Smooth muscle cell (in vitro differentiated cells): Measurements from ENCODE around the gene FAM120A. TPM values are rescaled to one million over a fixed set of nuclear protein-coding genes. Genes with fewer than 3 reads are reported as not detected.

Experiments
- DNase-seq: peaks from one replicate; lab custom pipeline; 2025; ENCODE audit not compliant: unreplicated experiment; lab: John Stamatoyannopoulos, UW
- H2AFZ ChIP-seq: fragments of 200-600 bp; sonication (generic); 2 replicates; pipeline ENCODE4 v1.6.0; 2016; ENCODE audit warnings: antibody characterized with exemption, low read depth, mild to moderate bottlenecking
- H3F3A ChIP-seq: fragments of 200-600 bp; sonication (generic); 2 replicates; pipeline ENCODE4 v1.6.0; 2017; ENCODE audit warnings: antibody characterized with exemption, low read depth
- H3K27ac ChIP-seq: fragments of 200-600 bp; sonication (generic); 2 replicates; pipeline ENCODE4 v1.5.1; 2016; ENCODE audit warnings: low read depth, mild to moderate bottlenecking
- H3K27me3 ChIP-seq: fragments of 200-600 bp; sonication (generic); 2 replicates; pipeline ENCODE4 v1.6.1; 2016; ENCODE audit warnings: low read depth, mild to moderate bottlenecking
- H3K36me3 ChIP-seq: fragments of 200-600 bp; sonication (generic); 2 replicates; pipeline ENCODE4 v1.5.1; 2016; ENCODE audit warnings: low read depth
- H3K4me1 ChIP-seq: fragments of 200-600 bp; sonication (generic); 2 replicates; pipeline ENCODE4 v1.5.1; 2016; ENCODE audit warnings: low read depth
- H3K4me2 ChIP-seq: fragments of 200-600 bp; sonication (generic); 2 replicates; pipeline ENCODE4 v1.6.0; 2016; ENCODE audit warnings: mild to moderate bottlenecking
- H3K4me3 ChIP-seq: fragments of 200-600 bp; sonication (generic); 2 replicates; pipeline ENCODE4 v1.5.1; 2016; ENCODE audit warnings: mild to moderate bottlenecking
- H3K79me2 ChIP-seq: fragments of 200-600 bp; sonication (generic); 2 replicates; pipeline ENCODE4 v1.6.0; 2016; ENCODE audit warnings: low read depth, mild to moderate bottlenecking
- H3K9ac ChIP-seq: fragments of 200-600 bp; sonication (generic); 2 replicates; pipeline ENCODE4 v1.6.0; 2016; ENCODE audit warnings: low read depth
- H3K9me3 ChIP-seq: fragments of 200-600 bp; sonication (generic); replicated peaks from 2 replicates; pipeline ENCODE4 v1.5.1; 2016; ENCODE audit warnings: low read depth
- H4K20me1 ChIP-seq: fragments of 200-600 bp; sonication (generic); 2 replicates; pipeline ENCODE4 v1.6.0; 2016; ENCODE audit warnings: low read depth
- WGBS: methylation state at CpG from one replicate; pipeline ENCODE4 v1.1.7; 2016; ENCODE audit warnings: low lambda C conversion rate; 5-methylcytosine and 5-hydroxymethylcytosine counted together
- polyA plus RNA-seq: library from polyadenylated mRNA; unstranded; fragments of >200 nt; fragmentation: Nextera tagmentation; extraction: Ambion mirVana; gene quantifications from 2 replicates; pipeline ENCODE4 v1.2.1, GENCODE V29; 2016
- total RNA-seq: library from RNA; depleted of rRNA; stranded (reverse); fragments of >200 nt; gene quantifications from 2 replicates; pipeline ENCODE4 v1.2.3, GENCODE V29; 2014
- TF ChIP-seq, protein P1 (sequence below): fragments of 200-600 bp; sonication (generic); IDR thresholded peaks from 2 replicates; pipeline ENCODE4 v1.5.1; 2017; ENCODE audit warnings: borderline replicate concordance, mild to moderate bottlenecking, antibody characterized with exemption; ENCODE audit not compliant: insufficient read depth, poor library complexity, severe bottlenecking

Gene FAM120A
- total and polyA plus RNA-seq, 2 experiments from 2014 or later: 14.4 to 47.2 TPM

DNA sequence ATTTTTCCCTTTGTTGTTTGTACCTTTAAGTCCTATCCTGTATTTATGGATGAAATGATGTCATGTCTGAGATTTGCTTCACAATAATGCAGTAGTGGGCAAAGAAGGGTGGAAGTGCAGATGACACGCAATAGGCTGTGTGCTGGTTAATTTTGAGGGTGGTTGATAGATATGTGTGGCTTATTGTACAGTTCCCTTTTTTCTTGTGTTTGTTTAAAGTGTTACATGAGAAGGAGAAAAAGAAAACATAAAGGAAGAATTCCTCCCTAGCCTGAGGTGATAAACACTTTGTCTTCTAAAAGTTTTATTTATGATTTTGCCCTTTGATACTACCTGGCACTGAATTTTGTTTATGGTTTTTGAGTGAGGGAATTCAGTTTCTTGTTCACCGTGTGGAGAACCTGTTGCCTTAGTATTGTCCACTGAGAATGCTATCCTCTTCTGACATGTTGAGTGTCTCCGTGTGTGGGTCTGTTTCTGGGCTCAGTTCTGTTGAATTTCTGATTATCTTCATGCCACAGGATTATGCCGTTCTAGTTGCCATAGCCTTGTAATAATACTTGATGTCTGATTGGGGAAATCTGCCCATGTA is 54.2 kb downstream of the FAM120A start:
- TF ChIP-seq, protein P1, sequence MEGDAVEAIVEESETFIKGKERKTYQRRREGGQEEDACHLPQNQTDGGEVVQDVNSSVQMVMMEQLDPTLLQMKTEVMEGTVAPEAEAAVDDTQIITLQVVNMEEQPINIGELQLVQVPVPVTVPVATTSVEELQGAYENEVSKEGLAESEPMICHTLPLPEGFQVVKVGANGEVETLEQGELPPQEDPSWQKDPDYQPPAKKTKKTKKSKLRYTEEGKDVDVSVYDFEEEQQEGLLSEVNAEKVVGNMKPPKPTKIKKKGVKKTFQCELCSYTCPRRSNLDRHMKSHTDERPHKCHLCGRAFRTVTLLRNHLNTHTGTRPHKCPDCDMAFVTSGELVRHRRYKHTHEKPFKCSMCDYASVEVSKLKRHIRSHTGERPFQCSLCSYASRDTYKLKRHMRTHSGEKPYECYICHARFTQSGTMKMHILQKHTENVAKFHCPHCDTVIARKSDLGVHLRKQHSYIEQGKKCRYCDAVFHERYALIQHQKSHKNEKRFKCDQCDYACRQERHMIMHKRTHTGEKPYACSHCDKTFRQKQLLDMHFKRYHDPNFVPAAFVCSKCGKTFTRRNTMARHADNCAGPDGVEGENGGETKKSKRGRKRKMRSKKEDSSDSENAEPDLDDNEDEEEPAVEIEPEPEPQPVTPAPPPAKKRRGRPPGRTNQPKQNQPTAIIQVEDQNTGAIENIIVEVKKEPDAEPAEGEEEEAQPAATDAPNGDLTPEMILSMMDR: no peak
- H3K4me1 ChIP-seq: no peaks in the 10 kb centered on the region
- H4K20me1 ChIP-seq: peaks cover 64% of the 10 kb centered on the region
- no peak for DNase-seq
- WGBS: 95% methylated on average over 4 of the region's 4 CpGs
- H3K9me3 ChIP-seq: no peaks in the 10 kb centered on the region
- peaks cover 47% of the 10 kb centered on the region for H3K79me2 ChIP-seq
- H3K4me2 ChIP-seq: no peak overlapping the region
- H3K27me3 ChIP-seq: no peaks in the 10 kb centered on the region
- H2AFZ ChIP-seq: no peak overlapping the region
- no peak overlapping the region for H3K4me3 ChIP-seq
- H3K36me3 ChIP-seq: peaks cover 4% of the 10 kb centered on the region
- H3K9ac ChIP-seq: no peak overlapping the region
- no peak overlapping the region for H3K27ac ChIP-seq
- no peaks in the 10 kb centered on the region for H3F3A ChIP-seq

DNA sequence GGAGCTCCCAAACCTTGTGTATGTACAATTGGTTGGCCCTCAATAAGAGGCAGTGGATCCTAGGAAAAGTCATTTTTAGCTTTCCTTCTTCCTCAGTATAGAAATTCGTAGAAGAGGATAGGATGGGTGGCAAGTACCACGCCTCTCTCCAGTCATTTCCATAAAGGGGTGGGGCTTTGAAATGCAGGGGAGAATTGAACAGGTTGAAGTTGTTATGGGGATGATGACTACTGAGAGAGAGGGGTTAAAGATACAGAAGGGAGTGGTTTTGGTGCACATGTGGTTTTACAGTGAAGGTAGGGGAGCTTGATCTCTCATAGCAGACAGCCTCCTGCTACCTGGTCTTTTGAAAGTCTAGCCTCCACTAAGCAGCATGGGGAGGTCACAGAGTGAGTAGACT is 56.3 kb downstream of the FAM120A start:
- no peaks in the 10 kb centered on the region for H3K9me3 ChIP-seq
- no peak overlapping the region for H3K9ac ChIP-seq
- H3K4me3 ChIP-seq: no peak overlapping the region
- no peaks in the 10 kb centered on the region for H3K4me1 ChIP-seq
- H3K27me3 ChIP-seq: no peaks in the 10 kb centered on the region
- no peak overlapping the region for H3K27ac ChIP-seq
- 90% methylated on average over 2 of the region's 2 CpGs for WGBS
- DNase-seq: no peak
- H3F3A ChIP-seq: no peaks in the 10 kb centered on the region
- H3K4me2 ChIP-seq: no peak overlapping the region
- peaks cover 3% of the 10 kb centered on the region for H3K36me3 ChIP-seq
- TF ChIP-seq, protein P1: no peak
- H3K79me2 ChIP-seq: peaks cover 54% of the 10 kb centered on the region
- H4K20me1 ChIP-seq: peaks cover 85% of the 10 kb centered on the region
- H2AFZ ChIP-seq: no peak overlapping the region

DNA sequence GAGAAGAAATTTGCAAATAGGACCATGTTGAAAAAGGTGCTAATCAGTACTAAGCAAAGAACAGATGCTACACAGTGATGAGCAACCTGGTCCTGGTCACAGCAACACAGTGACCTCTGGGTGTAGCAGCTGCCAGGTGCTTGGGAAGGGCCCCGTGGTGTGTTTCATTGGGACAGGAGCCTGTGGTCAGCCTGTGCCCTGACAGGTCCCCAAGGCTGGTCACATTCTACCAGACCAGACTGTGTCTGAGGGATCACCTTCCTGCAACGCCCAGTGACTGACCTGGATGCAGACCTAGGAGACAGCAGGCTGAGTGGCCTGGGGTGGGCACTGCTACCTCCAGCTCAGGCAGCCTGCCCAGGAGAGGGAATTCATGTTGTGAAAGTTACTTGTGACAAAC is 56.7 kb downstream of the FAM120A start:
- DNase-seq: no peak
- no peak overlapping the region for H3K9ac ChIP-seq
- TF ChIP-seq, protein P1: no peak
- no peak overlapping the region for H3K27ac ChIP-seq
- no peaks in the 10 kb centered on the region for H3K4me1 ChIP-seq
- H3F3A ChIP-seq: no peaks in the 10 kb centered on the region
- H3K27me3 ChIP-seq: no peaks in the 10 kb centered on the region
- no peaks in the 10 kb centered on the region for H3K9me3 ChIP-seq
- H3K79me2 ChIP-seq: peaks cover 52% of the 10 kb centered on the region
- peaks cover 88% of the 10 kb centered on the region for H4K20me1 ChIP-seq
- H3K4me2 ChIP-seq: no peak overlapping the region
- no peaks in the 10 kb centered on the region for H3K36me3 ChIP-seq
- H3K4me3 ChIP-seq: no peak overlapping the region
- no peak overlapping the region for H2AFZ ChIP-seq
- WGBS: 71% methylated on average over 2 of the region's 2 CpGs

DNA sequence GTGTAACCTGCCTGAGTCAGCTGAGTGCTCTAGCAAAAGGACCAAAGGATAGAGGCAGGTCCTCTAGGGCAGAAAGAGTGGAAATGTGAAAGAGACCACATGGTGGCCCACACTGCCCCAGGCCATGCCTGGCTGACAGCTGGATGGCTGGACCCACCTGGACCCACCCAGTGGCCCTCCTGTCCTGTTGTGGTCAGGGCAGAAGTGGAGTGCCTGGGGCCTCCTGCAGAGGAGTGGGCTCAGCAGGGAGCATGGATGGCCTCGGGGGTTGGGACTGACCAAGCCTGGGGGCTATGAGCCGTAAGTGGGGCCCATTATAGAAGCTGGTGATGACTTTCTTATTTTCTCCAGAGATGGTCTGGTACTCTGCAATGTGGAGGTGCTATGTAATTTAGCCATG is 57.6 kb downstream of the FAM120A start:
- no peak overlapping the region for H3K9ac ChIP-seq
- no peaks in the 10 kb centered on the region for H3K4me1 ChIP-seq
- TF ChIP-seq, protein P1: no peak
- H3F3A ChIP-seq: no peaks in the 10 kb centered on the region
- no peaks in the 10 kb centered on the region for H3K27me3 ChIP-seq
- no peak overlapping the region for H3K4me3 ChIP-seq
- no peak overlapping the region for H2AFZ ChIP-seq
- H3K4me2 ChIP-seq: no peak overlapping the region
- no peak for DNase-seq
- no peak overlapping the region for H3K27ac ChIP-seq
- no peaks in the 10 kb centered on the region for H3K9me3 ChIP-seq
- peaks cover 49% of the 10 kb centered on the region for H3K79me2 ChIP-seq
- peaks cover 94% of the 10 kb centered on the region for H4K20me1 ChIP-seq
- no peaks in the 10 kb centered on the region for H3K36me3 ChIP-seq
- WGBS: 91% methylated on average over 2 of the region's 2 CpGs
